GM18505 (cell line): ENCODE results near the gene VPS52.

Experiments used
- ATAC-seq: cut with Tn5 transposase; IDR thresholded peaks from one replicate; pipeline ENCODE4 v1.9.1; 2021; ENCODE audit not compliant: unreplicated experiment
- POLR2A ChIP-seq: IDR thresholded peaks from 4 replicates; pipeline ENCODE4 v1.6.1; 2011; ENCODE audit warnings: borderline replicate concordance; ENCODE audit not compliant: insufficient read depth, insufficient read length; ENCODE audit errors: extremely low read depth

VPS52 gene

DNA sequence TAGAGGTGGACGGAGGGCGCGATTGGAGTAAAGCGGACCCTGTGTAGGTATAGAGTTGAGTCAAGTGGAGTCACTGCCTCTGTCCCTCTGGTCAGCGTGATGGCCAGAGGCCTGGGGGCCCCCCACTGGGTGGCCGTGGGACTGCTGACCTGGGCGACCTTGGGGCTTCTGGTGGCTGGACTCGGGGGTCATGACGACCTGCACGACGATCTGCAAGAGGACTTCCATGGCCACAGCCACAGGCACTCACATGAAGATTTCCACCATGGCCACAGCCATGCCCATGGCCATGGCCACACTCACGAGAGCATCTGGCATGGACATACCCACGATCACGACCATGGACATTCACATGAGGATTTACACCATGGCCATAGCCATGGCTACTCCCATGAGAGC is 70.5 kb downstream of the VPS52 start:
- ATAC-seq, result no peak
- TF ChIP-seq POLR2A, result no peak
